Measurements from ENCODE around the gene CPNE5. TPM values are rescaled to one million over a fixed set of nuclear protein-coding genes. Genes with fewer than 3 reads are reported as not detected.

Gene CPNE5
- total RNA-seq, 3 donors from 2014 or later (not counting 1 experiment from before 2014, with no cell fraction given): 1.2 to 8.5 (median 2.0) TPM

DNA sequence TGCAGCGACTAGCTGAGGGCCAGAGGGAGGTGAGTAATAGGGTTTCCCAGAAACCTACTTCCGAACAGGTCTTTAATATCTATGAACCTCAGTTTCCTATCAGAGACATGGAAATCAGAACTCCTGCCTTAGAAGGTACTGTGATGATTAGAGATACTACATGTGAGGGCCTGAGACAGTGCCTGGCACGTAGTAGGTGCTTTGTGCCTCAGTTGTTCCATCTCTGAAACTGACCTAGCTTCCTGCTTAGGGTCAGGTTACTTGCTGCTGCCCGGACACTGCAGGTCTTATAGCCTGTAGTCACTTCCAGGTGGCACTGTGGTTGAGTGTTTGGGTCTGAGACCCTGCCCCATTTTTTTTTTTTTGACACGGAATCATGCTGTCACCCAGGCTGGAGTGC is 120.7 kb downstream of the CPNE5 start:
- H3K4me3 Mint-ChIP-seq: no peak overlapping the region
- no peaks in the 10 kb centered on the region for H3K4me1 Mint-ChIP-seq
- Histone ChIP-seq H3K27me3 (ENCODE audit: control insufficient read depth, insufficient read depth, low read length) (no peaks in the 10 kb centered on the region), H3K4me1 (ENCODE audit: control insufficient read depth, insufficient read depth, low read length) (peaks cover 7% of the 10 kb centered on the region), H3K9me3 (ENCODE audit: control insufficient read depth, insufficient read depth, low read length) (no peaks in the 10 kb centered on the region), H3K27ac (ENCODE audit: low read length) (no peak overlapping the region), H3K36me3 (ENCODE audit: control insufficient read depth, insufficient read depth, low read length) (no peaks in the 10 kb centered on the region), H3K4me3 (ENCODE audit: low read length) (no peak overlapping the region)
- no peak for DNase-seq
- no peaks in the 10 kb centered on the region for H3K27me3 Mint-ChIP-seq (ENCODE audit: low read depth in 2 of 2)
- TF ChIP-seq, protein P1, sequence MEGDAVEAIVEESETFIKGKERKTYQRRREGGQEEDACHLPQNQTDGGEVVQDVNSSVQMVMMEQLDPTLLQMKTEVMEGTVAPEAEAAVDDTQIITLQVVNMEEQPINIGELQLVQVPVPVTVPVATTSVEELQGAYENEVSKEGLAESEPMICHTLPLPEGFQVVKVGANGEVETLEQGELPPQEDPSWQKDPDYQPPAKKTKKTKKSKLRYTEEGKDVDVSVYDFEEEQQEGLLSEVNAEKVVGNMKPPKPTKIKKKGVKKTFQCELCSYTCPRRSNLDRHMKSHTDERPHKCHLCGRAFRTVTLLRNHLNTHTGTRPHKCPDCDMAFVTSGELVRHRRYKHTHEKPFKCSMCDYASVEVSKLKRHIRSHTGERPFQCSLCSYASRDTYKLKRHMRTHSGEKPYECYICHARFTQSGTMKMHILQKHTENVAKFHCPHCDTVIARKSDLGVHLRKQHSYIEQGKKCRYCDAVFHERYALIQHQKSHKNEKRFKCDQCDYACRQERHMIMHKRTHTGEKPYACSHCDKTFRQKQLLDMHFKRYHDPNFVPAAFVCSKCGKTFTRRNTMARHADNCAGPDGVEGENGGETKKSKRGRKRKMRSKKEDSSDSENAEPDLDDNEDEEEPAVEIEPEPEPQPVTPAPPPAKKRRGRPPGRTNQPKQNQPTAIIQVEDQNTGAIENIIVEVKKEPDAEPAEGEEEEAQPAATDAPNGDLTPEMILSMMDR (IDR thresholded peaks at IDR 0.05): no peak
- no peaks in the 10 kb centered on the region for H3K36me3 Mint-ChIP-seq
- no peak for ATAC-seq
- no peak overlapping the region for H3K27ac Mint-ChIP-seq
- WGBS (ENCODE audit: insufficient coverage): 83% methylated on average over 4 of the region's 5 CpGs
- intact Hi-C loops (cut with micrococcal nuclease): no loop called here
- H3K9me3 Mint-ChIP-seq: no peaks in the 10 kb centered on the region

GRCh38 chr6:36717871-36718540 is 121.2 kb downstream of the CPNE5 start:
- H3K4me3 Mint-ChIP-seq: no peak overlapping the region
- DNase-seq: no peak
- 87% methylated on average over 9 of the region's 12 CpGs for WGBS (ENCODE audit: insufficient coverage)

DNA sequence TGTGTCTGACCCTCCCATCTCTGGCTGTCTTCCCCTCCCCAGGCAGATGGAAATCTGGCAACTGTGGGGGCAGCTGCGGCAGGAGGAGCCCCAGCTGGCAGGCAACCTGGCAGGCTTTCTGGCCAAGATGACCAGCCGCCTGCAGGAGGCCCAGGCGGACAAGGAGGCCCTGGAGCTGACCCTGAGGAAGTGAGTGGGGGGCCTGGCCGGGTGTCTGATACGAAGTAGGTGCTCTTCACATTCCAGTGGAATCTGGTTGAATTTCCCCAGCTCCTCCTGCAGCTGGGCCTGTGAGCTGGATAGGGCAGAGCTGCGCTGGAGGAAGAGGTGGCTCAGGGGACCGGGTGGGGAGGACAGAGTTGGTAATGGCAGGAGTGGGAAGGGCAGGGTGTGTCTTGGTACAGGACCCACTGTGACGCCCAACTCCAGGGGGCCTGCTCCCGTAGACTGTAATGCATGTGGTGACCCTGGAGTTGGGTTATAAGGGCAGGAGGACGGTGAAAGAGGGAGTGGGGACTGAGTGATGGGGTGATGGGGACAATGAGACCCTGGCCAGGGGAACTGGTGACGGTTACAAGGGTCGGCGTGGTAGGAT is 121.9 kb downstream of the CPNE5 start:
- no peak overlapping the region for H3K27ac ChIP-seq (ENCODE audit: low read length)
- no peak overlapping the region for H3K4me3 ChIP-seq (ENCODE audit: low read length)
- TF ChIP-seq, protein P1 (IDR thresholded peaks at IDR 0.05): no peak
- peaks cover 7% of the 10 kb centered on the region for H3K4me1 ChIP-seq (ENCODE audit: control insufficient read depth, insufficient read depth, low read length)
- H3K27me3 ChIP-seq (ENCODE audit: control insufficient read depth, insufficient read depth, low read length): no peaks in the 10 kb centered on the region
- H3K9me3 ChIP-seq (ENCODE audit: control insufficient read depth, insufficient read depth, low read length): no peaks in the 10 kb centered on the region
- no peaks in the 10 kb centered on the region for H3K4me1 Mint-ChIP-seq
- no peaks in the 10 kb centered on the region for H3K9me3 Mint-ChIP-seq
- intact Hi-C loops (cut with micrococcal nuclease): no loop called here
- H3K36me3 Mint-ChIP-seq: no peaks in the 10 kb centered on the region
- no peak for ATAC-seq
- 74% methylated on average over 13 of the region's 13 CpGs for WGBS (ENCODE audit: insufficient coverage)
- H3K27ac Mint-ChIP-seq: no peak overlapping the region
- no peaks in the 10 kb centered on the region for H3K36me3 ChIP-seq (ENCODE audit: control insufficient read depth, insufficient read depth, low read length)
- no peak for DNase-seq
- peaks cover 0 to 2% of the 10 kb centered on the region in 2 donors for H3K27me3 Mint-ChIP-seq (ENCODE audit: low read depth in 2 of 2)
- H3K4me3 Mint-ChIP-seq: no peak overlapping the region

More at GRCh38 chr6:36717871-36718540, 121.2 kb downstream of the CPNE5 start:
- H3K4me3 ChIP-seq (ENCODE audit: low read length): no peak overlapping the region
- Mint-ChIP-seq H3K36me3 (no peaks in the 10 kb centered on the region), H3K27me3 (ENCODE audit: low read depth in 2 of 2) (peaks cover 0 to 2% of the 10 kb centered on the region in 2 donors), H3K9me3 (no peaks in the 10 kb centered on the region), H3K27ac (no peak overlapping the region), H3K4me1 (no peaks in the 10 kb centered on the region)
- H3K9me3 ChIP-seq (ENCODE audit: control insufficient read depth, insufficient read depth, low read length): no peaks in the 10 kb centered on the region
- intact Hi-C loops (cut with micrococcal nuclease): no loop called here
- no peak overlapping the region for H3K27ac ChIP-seq (ENCODE audit: low read length)
- H3K27me3 ChIP-seq (ENCODE audit: control insufficient read depth, insufficient read depth, low read length): no peaks in the 10 kb centered on the region
- TF ChIP-seq, protein P1 (IDR thresholded peaks at IDR 0.05): no peak
- ATAC-seq: no peak
- H3K36me3 ChIP-seq (ENCODE audit: control insufficient read depth, insufficient read depth, low read length): no peaks in the 10 kb centered on the region
- H3K4me1 ChIP-seq (ENCODE audit: control insufficient read depth, insufficient read depth, low read length): peaks cover 7% of the 10 kb centered on the region

Data from natural killer cell (primary cell).